Activated naive CD4-positive, alpha-beta T cell treated with anti-CD3 and anti-CD28 coated beads, Interleukin-2, amount 50 U/mL, for 72 hours (primary cell): ENCODE results near the gene MDFI. TPM values are rescaled to one million over a fixed set of nuclear protein-coding genes. Genes with fewer than 3 reads are reported as not detected.

Source experiments
- ATAC-seq, 2 donors: fragments of 150-1000 bp; cut with Tn5 transposase; 2 replicates each; pipeline ENCODE4 v1.10.0; 2021; ENCODE audit warnings: mild to moderate bottlenecking in 2 of 2, moderate library complexity in 2 of 2
- DNase-seq, 2 donors: peaks; one replicate each; pipeline ENCODE4 v3.0.0; 2021 to 2022; ENCODE audit warnings: low spot score in 2 of 2
- H3K27ac Mint-ChIP-seq, 2 donors: one replicate each; pipeline ENCODE4 v1.8.0; 2022; ENCODE audit warnings: mild to moderate bottlenecking in 2 of 2, mixed read lengths in 2 of 2
- H3K36me3 Mint-ChIP-seq, 2 donors: one replicate each; pipeline ENCODE4 v1.8.0; 2022; ENCODE audit warnings: mixed read lengths in 2 of 2
- H3K9me3 Mint-ChIP-seq, 2 donors: one replicate each; pipeline ENCODE4 v1.8.0; 2022; ENCODE audit warnings: mixed read lengths in 2 of 2
- total RNA-seq, 2 donors: library from RNA; stranded (reverse); gene quantifications; one replicate each; pipeline ENCODE4 v1.2.3, GENCODE V29; 2022

MDFI gene
- total RNA-seq, 2 donors from 2014 or later = not detected

- no peak for DNase-seq
- peaks cover 0 to 17% of the 10 kb centered on the region in 2 donors for H3K9me3 Mint-ChIP-seq
- peaks cover 5 to 20% of the 10 kb centered on the region in 2 donors for H3K36me3 Mint-ChIP-seq
- peak overlapping the region in 1 of 2 donors; percentile 44 for H3K27ac Mint-ChIP-seq
- ATAC-seq = no peak
These were observed 15.9 kb upstream of the MDFI start for GRCh38 chr6:41622206-41622988.

GRCh38 chr6:41623330-41623729 is 14.9 kb upstream of the MDFI start:
- ATAC-seq (no peak), DNase-seq (no peak)
- Mint-ChIP-seq H3K27ac (no peak overlapping the region), H3K36me3 (peaks cover 5 to 20% of the 10 kb centered on the region in 2 donors), H3K9me3 (peaks cover 0 to 17% of the 10 kb centered on the region in 2 donors)

- DNase-seq (no peak), ATAC-seq (no peak)
- Mint-ChIP-seq H3K9me3 (peaks cover 0 to 17% of the 10 kb centered on the region in 2 donors), H3K27ac (no peak overlapping the region), H3K36me3 (peaks cover 5 to 20% of the 10 kb centered on the region in 2 donors)
These were observed 13.5 kb upstream of the MDFI start for GRCh38 chr6:41624621-41625380.

- Mint-ChIP-seq H3K27ac (no peak overlapping the region), H3K9me3 (peaks cover 0 to 17% of the 10 kb centered on the region in 2 donors), H3K36me3 (peaks cover 5 to 20% of the 10 kb centered on the region in 2 donors)
- DNase-seq (no peak), ATAC-seq (no peak)
These were observed 12.8 kb upstream of the MDFI start for GRCh38 chr6:41625442-41625841.

GRCh38 chr6:41626022-41626421 is 12.2 kb upstream of the MDFI start:
- peaks cover 5 to 20% of the 10 kb centered on the region in 2 donors for H3K36me3 Mint-ChIP-seq
- ATAC-seq = no peak
- H3K27ac Mint-ChIP-seq = no peak overlapping the region
- peaks cover 0 to 17% of the 10 kb centered on the region in 2 donors for H3K9me3 Mint-ChIP-seq
- DNase-seq = no peak

- Mint-ChIP-seq H3K9me3 (peaks cover 0 to 11% of the 10 kb centered on the region in 2 donors), H3K27ac (no peak overlapping the region), H3K36me3 (peaks cover 0 to 13% of the 10 kb centered on the region in 2 donors)
- DNase-seq (no peak), ATAC-seq (no peak)
These were observed 11.4 kb upstream of the MDFI start for GRCh38 chr6:41626917-41627316.

GRCh38 chr6:41629128-41629527 is 9.1 kb upstream of the MDFI start:
- DNase-seq (no peak), ATAC-seq (no peak)
- Mint-ChIP-seq H3K36me3 (peaks cover 0 to 5% of the 10 kb centered on the region in 2 donors), H3K27ac (no peak overlapping the region), H3K9me3 (peaks cover 0 to 5% of the 10 kb centered on the region in 2 donors)

GRCh38 chr6:41630069-41630468 is 8.2 kb upstream of the MDFI start:
- peaks cover 0 to 3% of the 10 kb centered on the region in 2 donors for H3K9me3 Mint-ChIP-seq
- no peak overlapping the region for H3K27ac Mint-ChIP-seq
- DNase-seq (no peak), ATAC-seq (no peak)
- H3K36me3 Mint-ChIP-seq = peaks cover 0 to 4% of the 10 kb centered on the region in 2 donors

GRCh38 chr6:41630946-41631345 is 7.3 kb upstream of the MDFI start:
- no peak for ATAC-seq
- no peaks in the 10 kb centered on the region for H3K36me3 Mint-ChIP-seq

GRCh38 chr6:41633056-41633634 is 5.1 kb upstream of the MDFI start:
- Mint-ChIP-seq H3K36me3 (no peaks in the 10 kb centered on the region), H3K27ac (peak overlapping the region in 1 of 2 donors; percentile 63), H3K9me3 (no peaks in the 10 kb centered on the region)
- no peak for ATAC-seq
- no peak for DNase-seq

More at GRCh38 chr6:41630946-41631345, 7.3 kb upstream of the MDFI start:
- Mint-ChIP-seq H3K9me3 (no peaks in the 10 kb centered on the region), H3K27ac (no peak overlapping the region)
- no peak for DNase-seq

GRCh38 chr6:41634657-41635056 is 3.6 kb upstream of the MDFI start:
- no peak overlapping the region for H3K27ac Mint-ChIP-seq
- H3K36me3 Mint-ChIP-seq = no peaks in the 10 kb centered on the region
- no peak for ATAC-seq

GRCh38 chr6:41635365-41635764 is 2.9 kb upstream of the MDFI start:
- ATAC-seq (no peak), DNase-seq (no peak)
- Mint-ChIP-seq H3K27ac (no peak overlapping the region), H3K36me3 (no peaks in the 10 kb centered on the region), H3K9me3 (no peaks in the 10 kb centered on the region)

More at GRCh38 chr6:41634657-41635056, 3.6 kb upstream of the MDFI start:
- no peaks in the 10 kb centered on the region for H3K9me3 Mint-ChIP-seq
- DNase-seq = no peak

- DNase-seq = no peak
- Mint-ChIP-seq H3K9me3 (no peaks in the 10 kb centered on the region), H3K36me3 (no peaks in the 10 kb centered on the region), H3K27ac (no peak overlapping the region)
- no peak for ATAC-seq
These were observed 1.5 kb upstream of the MDFI start for GRCh38 chr6:41636833-41637193.

- DNase-seq (no peak), ATAC-seq (no peak)
- Mint-ChIP-seq H3K36me3 (no peaks in the 10 kb centered on the region), H3K27ac (peak overlapping the region in 1 of 2 donors; percentile 79), H3K9me3 (no peaks in the 10 kb centered on the region)
These were observed 870 bp upstream of the MDFI start for GRCh38 chr6:41637194-41638001.

GRCh38 chr6:41638935-41639808 is 904 bp downstream of the MDFI start:
- H3K36me3 Mint-ChIP-seq = no peaks in the 10 kb centered on the region
- no peak overlapping the region for H3K27ac Mint-ChIP-seq
- ATAC-seq (no peak), DNase-seq (no peak)
- no peaks in the 10 kb centered on the region for H3K9me3 Mint-ChIP-seq
